IPS-20b (cell line): Measurements from ENCODE around the gene GAGE12G.
"Not testable (repeated sequence)": the region's sequence is repeated elsewhere in the genome, so short reads cannot be mapped to it uniquely, and the experiment has no call there.

Source experiments
- H3K27ac ChIP-seq: one replicate; pipeline ENCODE4 v1.5.1; 2013; ENCODE audit warnings: low read length
- H3K27me3 ChIP-seq: 2 replicates; pipeline ENCODE4 v1.6.1; 2013; ENCODE audit warnings: mild to moderate bottlenecking, low read length, inconsistent platforms; ENCODE audit not compliant: insufficient read depth
- H3K36me3 ChIP-seq: 2 replicates; pipeline ENCODE4 v1.6.1; 2013; ENCODE audit warnings: low read depth, mild to moderate bottlenecking, inconsistent platforms, low read length, moderate library complexity; ENCODE audit not compliant: insufficient read depth
- H3K4me1 ChIP-seq: 2 replicates; pipeline ENCODE4 v1.6.1; 2013; ENCODE audit warnings: mild to moderate bottlenecking, control low read depth, inconsistent platforms, low read length, moderate library complexity; ENCODE audit not compliant: insufficient read depth
- H3K4me3 ChIP-seq: 2 replicates; pipeline ENCODE4 v1.5.1; 2013; ENCODE audit warnings: mild to moderate bottlenecking, low read length, inconsistent platforms
- H3K9ac ChIP-seq: 2 replicates; pipeline ENCODE4 v1.6.1; 2013; ENCODE audit warnings: low read depth, mild to moderate bottlenecking, inconsistent platforms, low read length, moderate library complexity
- H3K9me3 ChIP-seq: 2 replicates; pipeline ENCODE4 v1.6.1; 2013; ENCODE audit warnings: mild to moderate bottlenecking, low read depth, low read length, inconsistent platforms; ENCODE audit not compliant: insufficient read depth

The GAGE12G gene

GRCh38 chrX:49570100-49570499 is at the start of gene GAGE12G:
Gene GAGE12G (plus strand): TSS chrX:49570400. CDS start chrX:49571555, 1,155 bp downstream.
- not testable (repeated sequence) for H3K27me3 ChIP-seq, H3K36me3 ChIP-seq, H3K9ac ChIP-seq, H3K4me3 ChIP-seq, H3K4me1 ChIP-seq, H3K9me3 ChIP-seq, H3K27ac ChIP-seq

- H3K4me3 ChIP-seq, H3K9me3 ChIP-seq, H3K4me1 ChIP-seq, H3K27me3 ChIP-seq, H3K27ac ChIP-seq, H3K36me3 ChIP-seq, H3K9ac ChIP-seq: not testable (repeated sequence)
Observed at GRCh38 chrX:49531877-49532276, 38.3 kb upstream of the GAGE12G start, which contains the start of gene GAGE12C. Gene GAGE12C (plus strand): TSS chrX:49532177. CDS start chrX:49533332, 1,155 bp downstream.

GRCh38 chrX:49541433-49541832 is 28.8 kb upstream of the GAGE12G start, which contains the start of gene GAGE12D:
Gene GAGE12D (plus strand): TSS chrX:49541733. CDS start chrX:49542888, 1,155 bp downstream.
- not testable (repeated sequence) for H3K4me1 ChIP-seq, H3K27me3 ChIP-seq, H3K27ac ChIP-seq, H3K9ac ChIP-seq, H3K9me3 ChIP-seq, H3K4me3 ChIP-seq, H3K36me3 ChIP-seq

GRCh38 chrX:49550989-49551388 is 19.2 kb upstream of the GAGE12G start, which contains the start of gene GAGE12E:
Gene GAGE12E (plus strand): TSS chrX:49551289. CDS start chrX:49552444, 1,155 bp downstream.
- H3K27me3 ChIP-seq, H3K27ac ChIP-seq, H3K9me3 ChIP-seq, H3K36me3 ChIP-seq, H3K4me3 ChIP-seq, H3K4me1 ChIP-seq, H3K9ac ChIP-seq: not testable (repeated sequence)

GRCh38 chrX:49560542-49560941 is 9.7 kb upstream of the GAGE12G start, which contains the start of gene GAGE12F:
Gene GAGE12F (plus strand): TSS chrX:49560842. CDS start chrX:49561997, 1,155 bp downstream.
- not testable (repeated sequence) for H3K36me3 ChIP-seq, H3K9ac ChIP-seq, H3K9me3 ChIP-seq, H3K27me3 ChIP-seq, H3K27ac ChIP-seq, H3K4me1 ChIP-seq, H3K4me3 ChIP-seq

- not testable (repeated sequence) for H3K27me3 ChIP-seq, H3K4me3 ChIP-seq, H3K9ac ChIP-seq, H3K4me1 ChIP-seq, H3K9me3 ChIP-seq, H3K36me3 ChIP-seq, H3K27ac ChIP-seq
Observed at GRCh38 chrX:49568728-49569127, 1.5 kb upstream of the GAGE12G start.

GRCh38 chrX:49569152-49569551 is 1.0 kb upstream of the GAGE12G start:
- H3K9me3 ChIP-seq, H3K36me3 ChIP-seq, H3K27ac ChIP-seq, H3K9ac ChIP-seq, H3K27me3 ChIP-seq, H3K4me3 ChIP-seq, H3K4me1 ChIP-seq: not testable (repeated sequence)

GRCh38 chrX:49579649-49580048 is 9.4 kb downstream of the GAGE12G start, which contains the start of gene GAGE12H:
Gene GAGE12H (plus strand): TSS chrX:49579949. CDS start chrX:49581104, 1,155 bp downstream.
- H3K4me1 ChIP-seq, H3K4me3 ChIP-seq, H3K27me3 ChIP-seq, H3K27ac ChIP-seq, H3K9me3 ChIP-seq, H3K9ac ChIP-seq, H3K36me3 ChIP-seq: not testable (repeated sequence)

GRCh38 chrX:49589196-49589595 is 19.0 kb downstream of the GAGE12G start, which contains the start of gene GAGE2A:
Gene GAGE2A (plus strand): TSS chrX:49589496. CDS start chrX:49590651, 1,155 bp downstream.
- not testable (repeated sequence) for H3K27me3 ChIP-seq, H3K4me1 ChIP-seq, H3K27ac ChIP-seq, H3K4me3 ChIP-seq, H3K9me3 ChIP-seq, H3K36me3 ChIP-seq, H3K9ac ChIP-seq

- H3K27ac ChIP-seq, H3K36me3 ChIP-seq, H3K4me3 ChIP-seq, H3K9ac ChIP-seq, H3K9me3 ChIP-seq, H3K4me1 ChIP-seq, H3K27me3 ChIP-seq: not testable (repeated sequence)
Observed at GRCh38 chrX:49589769-49590478, 19.7 kb downstream of the GAGE12G start.

- H3K4me1 ChIP-seq, H3K27ac ChIP-seq, H3K4me3 ChIP-seq, H3K36me3 ChIP-seq, H3K9ac ChIP-seq, H3K9me3 ChIP-seq, H3K27me3 ChIP-seq: not testable (repeated sequence)
Observed at GRCh38 chrX:49590488-49590887, 20.3 kb downstream of the GAGE12G start.

- H3K4me1 ChIP-seq, H3K4me3 ChIP-seq, H3K36me3 ChIP-seq, H3K27me3 ChIP-seq, H3K27ac ChIP-seq, H3K9me3 ChIP-seq, H3K9ac ChIP-seq: not testable (repeated sequence)
Observed at GRCh38 chrX:49598720-49599119, 28.5 kb downstream of the GAGE12G start, which contains the start of gene GAGE1. Gene GAGE1 (plus strand): TSS chrX:49599020. CDS start chrX:49600175, 1,155 bp downstream.
